ENCODE results near the gene OSBPL2.

The OSBPL2 gene

DNA sequence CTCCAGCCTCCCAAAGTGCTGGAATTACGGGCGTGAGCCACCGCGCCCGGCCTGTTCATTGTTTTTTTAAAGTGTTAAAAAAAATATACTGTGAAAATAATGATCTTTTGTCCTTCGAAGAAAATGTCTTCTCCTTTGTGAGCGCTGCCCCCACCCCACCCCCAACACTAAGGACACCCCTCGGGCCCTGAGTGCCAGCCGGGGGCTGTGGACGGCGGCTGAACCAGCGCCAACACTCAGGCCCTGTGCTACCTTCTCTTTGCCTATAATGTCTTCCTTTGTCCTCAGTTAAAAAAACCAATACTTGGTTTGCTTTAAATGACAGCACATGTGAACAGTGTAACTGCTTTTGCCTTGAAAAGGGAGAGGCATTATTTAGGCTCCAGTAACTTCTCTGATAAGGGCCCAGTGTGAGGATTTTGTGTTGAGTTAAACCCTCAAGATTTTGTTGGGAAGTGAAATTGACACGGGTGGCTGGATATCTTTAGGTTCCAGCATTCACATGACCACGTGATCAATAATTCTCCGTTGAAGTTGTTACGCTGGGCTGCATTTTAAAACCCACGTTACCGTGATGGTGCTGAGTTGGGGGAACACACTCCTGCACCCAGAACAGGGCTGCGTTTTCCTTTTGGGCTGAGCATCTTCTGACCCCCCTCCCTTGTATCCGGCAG, 54.9 kb downstream of the OSBPL2 start:
- Mint-ChIP-seq H3K9me3 (no peaks in the 10 kb centered on the region), H3K27me3 (no peaks in the 10 kb centered on the region), H3K27ac (no peak overlapping the region), H3K4me1 (no peaks in the 10 kb centered on the region), H3K4me3 (no peak overlapping the region), H3K36me3 (ENCODE audit: low read depth) (peaks cover 11% of the 10 kb centered on the region)
- DNase-seq (no peak), ATAC-seq (no peak)

DNA sequence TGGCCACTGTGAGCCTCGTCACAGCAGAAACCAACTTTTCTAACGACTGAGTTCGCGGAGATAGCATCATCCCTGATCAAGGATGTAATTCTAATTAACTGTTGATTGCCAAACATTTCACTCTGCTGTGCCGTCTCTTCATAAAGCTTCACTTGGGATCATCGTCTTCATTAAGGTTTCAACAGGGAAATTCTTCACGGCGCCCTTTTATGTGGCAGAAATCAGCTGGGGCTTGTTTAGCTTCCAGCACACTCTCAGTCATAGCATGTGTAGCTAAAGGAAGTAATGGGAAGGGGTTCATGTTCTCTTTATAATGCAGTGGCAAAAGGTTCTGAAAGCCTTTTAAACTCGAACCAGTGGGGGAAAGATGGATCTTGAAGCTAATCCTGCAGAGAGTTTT, 55.6 kb downstream of the OSBPL2 start:
- ATAC-seq: no peak

DNA sequence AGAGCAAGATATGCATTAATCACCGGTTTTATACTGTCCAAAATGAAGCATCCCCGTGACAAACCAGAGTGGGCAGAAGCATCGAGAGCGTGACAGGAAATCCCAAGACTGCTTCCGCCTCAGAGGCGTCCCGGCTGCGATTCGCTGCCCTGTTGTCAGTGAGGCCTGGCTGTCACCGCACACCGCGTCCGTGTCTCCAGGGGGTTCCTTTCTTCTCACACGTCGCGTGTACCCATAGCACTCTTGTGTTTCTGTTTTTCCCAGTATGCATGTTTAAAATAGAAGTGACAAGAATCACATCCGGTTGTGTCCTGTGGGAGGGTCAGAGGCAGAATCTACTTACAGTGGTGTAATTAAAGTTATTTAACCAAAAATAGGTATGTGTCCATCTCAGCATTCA, 56.2 kb downstream of the OSBPL2 start:
- Mint-ChIP-seq H3K27ac (no peak overlapping the region), H3K9me3 (no peaks in the 10 kb centered on the region), H3K36me3 (ENCODE audit: low read depth) (peaks cover 11% of the 10 kb centered on the region), H3K27me3 (no peaks in the 10 kb centered on the region), H3K4me1 (no peaks in the 10 kb centered on the region), H3K4me3 (no peak overlapping the region)
- no peak for ATAC-seq
- no peak for DNase-seq

More for the DNA sequence above, 55.6 kb downstream of the OSBPL2 start:
- Mint-ChIP-seq H3K36me3 (ENCODE audit: low read depth) (peaks cover 11% of the 10 kb centered on the region), H3K9me3 (no peaks in the 10 kb centered on the region), H3K4me1 (no peaks in the 10 kb centered on the region), H3K27ac (peak overlapping the region; percentile 52), H3K27me3 (no peaks in the 10 kb centered on the region), H3K4me3 (no peak overlapping the region)
- no peak for DNase-seq

DNA sequence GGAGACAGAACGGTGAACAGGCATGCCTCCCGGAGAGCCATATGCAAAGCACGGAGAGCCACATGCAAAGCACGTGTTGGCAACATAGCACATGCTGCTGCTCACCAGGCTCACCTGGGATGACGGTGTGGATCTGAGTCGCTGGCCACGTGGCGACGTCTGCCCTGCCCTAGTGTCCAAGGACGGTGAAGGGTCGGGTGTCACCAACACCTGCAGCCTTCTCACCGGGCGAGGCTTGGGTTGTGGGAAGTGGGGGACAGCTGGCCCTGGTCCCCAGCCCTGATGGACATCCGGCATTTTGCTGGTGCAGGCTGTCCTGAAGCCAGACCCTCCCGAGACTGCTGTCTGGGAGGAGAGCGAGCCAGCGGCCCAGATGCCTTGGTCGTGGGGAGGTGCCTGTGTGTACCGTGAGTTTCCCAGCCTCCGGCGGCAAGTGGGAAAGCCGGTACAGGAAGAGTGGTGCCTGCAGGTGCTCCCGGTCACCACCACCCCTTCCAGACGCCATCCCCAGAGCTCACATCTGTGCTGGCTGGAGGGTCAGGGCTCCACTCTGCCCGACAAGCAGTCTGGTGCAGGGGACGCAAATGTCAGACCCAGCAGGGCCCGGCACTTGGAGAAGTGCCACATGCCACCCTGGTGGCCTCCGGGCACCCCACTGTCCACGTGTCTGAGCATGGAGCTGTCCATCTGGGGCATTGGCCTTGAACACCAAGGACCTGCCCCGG, 58.6 kb downstream of the OSBPL2 start:
- Mint-ChIP-seq H3K27ac (no peak overlapping the region), H3K9me3 (no peaks in the 10 kb centered on the region)

DNA sequence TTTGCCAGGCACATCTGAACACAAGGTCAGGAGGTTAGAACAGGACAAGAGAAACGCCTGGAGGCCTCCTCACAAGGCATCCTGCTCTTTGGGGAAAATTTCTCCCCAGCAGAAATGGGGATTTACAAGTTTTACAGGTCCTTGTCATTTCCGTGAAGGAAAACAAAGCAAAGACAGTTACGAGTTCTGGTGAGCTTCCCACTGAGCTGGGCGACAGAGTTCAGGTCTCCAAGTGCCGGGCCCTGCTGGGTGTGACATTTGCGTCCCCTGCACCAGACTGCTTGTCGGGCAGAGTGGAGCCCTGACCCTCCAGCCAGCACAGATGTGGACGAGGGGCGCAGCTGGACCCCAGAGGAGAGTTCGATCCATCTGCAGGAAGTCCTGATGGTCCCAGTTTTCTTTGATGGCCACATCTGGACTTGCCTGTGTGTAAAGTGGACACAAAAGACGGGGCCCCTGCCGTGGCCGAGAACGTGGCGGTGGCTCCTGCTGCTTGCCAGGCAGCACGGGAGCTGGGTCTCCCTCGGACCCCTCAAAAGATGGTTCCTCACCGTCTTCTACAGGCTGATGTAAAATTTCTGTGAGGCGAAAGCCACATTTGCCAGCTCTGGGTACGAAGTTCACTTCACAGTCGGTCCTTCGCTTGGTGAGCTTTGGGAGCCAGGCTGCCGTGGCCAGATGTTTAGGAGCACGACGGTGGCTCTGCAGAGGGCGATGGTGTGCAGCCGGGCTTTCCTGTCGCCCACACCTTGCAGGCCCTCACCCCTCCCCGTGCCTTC, 59.3 kb downstream of the OSBPL2 start:
- Mint-ChIP-seq H3K9me3 (no peaks in the 10 kb centered on the region), H3K4me3 (no peak overlapping the region)

More for the DNA sequence above, 58.6 kb downstream of the OSBPL2 start:
- no peak overlapping the region for H3K4me3 Mint-ChIP-seq
- no peak for ATAC-seq
- no peaks in the 10 kb centered on the region for H3K27me3 Mint-ChIP-seq
- DNase-seq: no peak
- H3K4me1 Mint-ChIP-seq: peaks cover 5% of the 10 kb centered on the region
- H3K36me3 Mint-ChIP-seq (ENCODE audit: low read depth): peaks cover 8% of the 10 kb centered on the region

DNA sequence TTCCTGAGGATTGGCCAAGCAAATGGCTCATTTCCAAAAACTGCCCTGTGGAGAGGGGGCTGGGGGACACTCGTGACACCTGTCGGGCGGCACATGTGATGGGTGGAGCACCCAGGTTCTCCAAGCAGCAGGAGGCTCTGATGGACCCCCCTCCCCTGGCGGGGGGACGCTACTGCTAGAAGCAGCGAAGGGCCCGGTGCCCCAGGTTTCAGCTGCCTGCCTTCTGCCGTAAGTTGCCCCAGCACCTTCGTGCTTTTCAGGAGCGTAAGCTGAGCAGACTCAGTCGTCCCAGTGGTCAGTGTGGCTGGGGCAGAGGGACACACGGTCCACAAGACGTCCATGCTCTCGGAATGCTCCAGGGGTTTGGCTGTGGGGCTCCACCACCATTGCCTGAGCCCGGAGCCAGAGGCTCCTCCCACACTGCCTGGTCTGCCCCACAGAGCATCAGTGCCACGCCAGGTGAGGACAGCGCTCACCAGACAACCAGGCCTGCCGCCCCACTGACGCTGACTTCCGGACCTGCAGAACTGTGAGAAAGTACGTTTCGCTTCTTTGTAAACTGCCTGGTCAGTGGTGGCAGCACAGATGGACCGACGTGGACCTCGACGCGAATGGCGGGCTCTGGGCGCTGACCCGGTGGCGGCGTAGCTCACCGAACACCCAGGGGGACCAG, 60.4 kb downstream of the OSBPL2 start:
- Mint-ChIP-seq H3K27ac (no peak overlapping the region), H3K9me3 (no peaks in the 10 kb centered on the region), H3K4me1 (peaks cover 5% of the 10 kb centered on the region), H3K4me3 (no peak overlapping the region), H3K36me3 (ENCODE audit: low read depth) (peaks cover 11% of the 10 kb centered on the region), H3K27me3 (no peaks in the 10 kb centered on the region)
- ATAC-seq (no peak), DNase-seq (no peak)

More for the DNA sequence above, 59.3 kb downstream of the OSBPL2 start:
- Mint-ChIP-seq H3K27ac (no peak overlapping the region), H3K27me3 (no peaks in the 10 kb centered on the region), H3K4me1 (peaks cover 5% of the 10 kb centered on the region), H3K36me3 (ENCODE audit: low read depth) (peaks cover 7% of the 10 kb centered on the region)
- DNase-seq (no peak), ATAC-seq (no peak)

DNA sequence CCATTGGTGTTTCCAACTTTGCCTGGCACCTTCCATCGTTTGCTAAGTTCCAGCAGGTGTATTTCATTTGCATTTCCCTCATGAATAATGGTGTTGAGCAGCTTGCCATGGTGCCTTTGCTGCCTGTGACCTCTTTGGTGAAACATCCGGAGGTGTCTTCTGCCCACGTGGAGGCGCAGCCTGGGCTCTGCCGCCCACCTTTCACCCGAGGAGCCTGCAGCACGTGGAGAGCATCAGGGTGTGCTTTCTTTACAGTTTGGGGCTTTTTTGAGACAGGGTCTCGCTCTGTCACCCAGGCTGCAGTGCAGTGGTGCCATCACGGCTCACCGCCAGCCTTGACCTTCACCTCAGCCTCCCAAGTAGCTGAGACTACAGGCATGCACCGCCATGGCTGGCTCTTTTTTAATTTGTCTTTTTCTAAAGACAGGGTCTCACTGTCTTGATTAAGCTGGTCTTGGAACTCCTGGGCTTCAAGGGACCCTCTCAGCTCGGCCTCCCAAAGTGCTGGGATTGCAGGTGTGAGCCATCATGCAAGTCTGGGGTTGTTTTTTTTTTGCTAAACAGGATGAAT, 61.4 kb downstream of the OSBPL2 start:
- Mint-ChIP-seq H3K9me3 (no peaks in the 10 kb centered on the region), H3K4me1 (peaks cover 15% of the 10 kb centered on the region), H3K27me3 (no peaks in the 10 kb centered on the region), H3K27ac (no peak overlapping the region), H3K4me3 (no peak overlapping the region), H3K36me3 (ENCODE audit: low read depth) (peaks cover 15% of the 10 kb centered on the region)
- no peak for ATAC-seq
- no peak for DNase-seq

DNA sequence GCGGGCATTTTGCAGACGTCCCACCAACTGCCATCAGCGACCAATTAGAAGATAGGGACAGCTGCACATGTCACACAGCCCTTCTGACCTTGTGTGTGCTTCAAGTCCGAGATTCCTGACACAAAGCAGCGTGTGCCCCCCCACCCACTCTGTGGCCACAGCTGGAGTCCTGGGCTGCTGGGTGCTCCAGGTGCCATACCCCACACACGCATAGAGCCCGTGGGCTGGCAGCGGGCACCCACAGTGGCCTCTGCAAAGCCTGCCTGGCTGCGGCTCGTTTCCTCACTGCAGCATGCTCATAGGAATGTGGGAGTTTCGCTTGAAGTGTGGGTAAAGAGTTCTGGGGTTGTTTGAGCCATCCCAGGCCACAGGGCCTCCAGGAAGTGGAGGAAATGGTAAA, 62.0 kb downstream of the OSBPL2 start:
- peaks cover 17% of the 10 kb centered on the region for H3K36me3 Mint-ChIP-seq (ENCODE audit: low read depth)
- H3K27me3 Mint-ChIP-seq: no peaks in the 10 kb centered on the region
- no peak overlapping the region for H3K4me3 Mint-ChIP-seq
- H3K27ac Mint-ChIP-seq: no peak overlapping the region
- DNase-seq (no peak), ATAC-seq (no peak)
- no peaks in the 10 kb centered on the region for H3K9me3 Mint-ChIP-seq
- peaks cover 18% of the 10 kb centered on the region for H3K4me1 Mint-ChIP-seq

DNA sequence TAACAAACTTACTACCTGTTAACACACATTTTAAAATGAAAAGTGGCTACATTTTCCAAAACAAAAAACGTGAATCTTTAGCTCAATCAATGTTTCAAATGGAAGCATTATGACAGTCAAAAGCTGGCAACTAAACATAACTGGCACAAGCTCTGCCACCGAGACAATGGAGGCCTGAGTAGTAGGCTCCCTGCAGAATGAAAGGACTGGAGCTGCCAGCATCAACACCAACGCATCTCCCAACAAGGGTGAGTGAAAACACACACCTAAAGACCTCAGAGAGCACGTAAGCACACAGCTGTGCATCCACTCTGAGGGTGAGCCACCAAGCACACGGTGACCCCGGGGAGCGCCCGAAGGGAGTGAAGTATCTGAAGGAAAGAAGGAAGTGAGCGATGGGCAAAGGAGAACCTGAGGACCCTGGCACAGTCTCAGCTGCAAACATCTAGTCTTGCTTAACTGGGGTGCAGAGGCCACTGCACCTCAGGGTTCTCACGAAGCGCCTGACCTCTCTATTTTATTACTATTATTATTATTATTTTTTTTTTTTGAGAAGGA, 62.9 kb downstream of the OSBPL2 start:
- no peak for DNase-seq
- no peak for ATAC-seq
- Mint-ChIP-seq H3K36me3 (ENCODE audit: low read depth) (peaks cover 23% of the 10 kb centered on the region), H3K9me3 (no peaks in the 10 kb centered on the region), H3K27ac (no peak overlapping the region), H3K27me3 (no peaks in the 10 kb centered on the region), H3K4me1 (peaks cover 21% of the 10 kb centered on the region), H3K4me3 (peak overlapping the region; percentile 85)

DNA sequence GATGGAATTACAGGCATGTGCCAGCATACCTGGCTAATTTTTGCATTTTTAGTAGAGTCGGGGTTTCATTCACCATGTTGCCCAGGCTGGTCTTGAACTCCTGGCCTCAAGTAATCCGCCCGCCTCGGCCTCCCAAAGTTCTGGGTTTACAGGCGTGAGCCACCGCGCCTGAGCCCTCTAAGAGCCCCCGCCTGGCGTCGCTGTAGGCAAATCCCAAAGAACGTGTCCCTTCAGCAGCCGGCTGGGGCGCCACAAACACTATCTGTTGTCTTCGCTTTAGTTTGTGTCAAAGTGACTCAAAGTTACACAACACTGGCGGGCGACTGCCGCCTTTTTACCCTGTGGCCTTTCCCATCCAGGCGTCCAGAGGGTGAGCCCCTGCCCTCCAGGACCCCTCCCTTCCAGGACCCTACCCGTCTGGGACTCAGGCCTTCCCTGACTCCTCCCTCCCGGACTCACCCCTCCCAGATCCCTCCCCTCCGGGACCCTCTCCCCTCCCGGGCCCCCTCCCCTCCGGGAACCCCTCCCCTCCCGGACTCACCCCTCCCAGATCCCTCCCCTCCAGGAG, 63.5 kb downstream of the OSBPL2 start:
- Mint-ChIP-seq H3K27me3 (no peaks in the 10 kb centered on the region), H3K4me3 (peak overlapping the region; percentile 85), H3K27ac (peak overlapping the region; percentile 96), H3K36me3 (ENCODE audit: low read depth) (peaks cover 24% of the 10 kb centered on the region), H3K9me3 (no peaks in the 10 kb centered on the region), H3K4me1 (peaks cover 21% of the 10 kb centered on the region)
- ATAC-seq (peak; percentile 64), DNase-seq (peak; percentile 89)

DNA sequence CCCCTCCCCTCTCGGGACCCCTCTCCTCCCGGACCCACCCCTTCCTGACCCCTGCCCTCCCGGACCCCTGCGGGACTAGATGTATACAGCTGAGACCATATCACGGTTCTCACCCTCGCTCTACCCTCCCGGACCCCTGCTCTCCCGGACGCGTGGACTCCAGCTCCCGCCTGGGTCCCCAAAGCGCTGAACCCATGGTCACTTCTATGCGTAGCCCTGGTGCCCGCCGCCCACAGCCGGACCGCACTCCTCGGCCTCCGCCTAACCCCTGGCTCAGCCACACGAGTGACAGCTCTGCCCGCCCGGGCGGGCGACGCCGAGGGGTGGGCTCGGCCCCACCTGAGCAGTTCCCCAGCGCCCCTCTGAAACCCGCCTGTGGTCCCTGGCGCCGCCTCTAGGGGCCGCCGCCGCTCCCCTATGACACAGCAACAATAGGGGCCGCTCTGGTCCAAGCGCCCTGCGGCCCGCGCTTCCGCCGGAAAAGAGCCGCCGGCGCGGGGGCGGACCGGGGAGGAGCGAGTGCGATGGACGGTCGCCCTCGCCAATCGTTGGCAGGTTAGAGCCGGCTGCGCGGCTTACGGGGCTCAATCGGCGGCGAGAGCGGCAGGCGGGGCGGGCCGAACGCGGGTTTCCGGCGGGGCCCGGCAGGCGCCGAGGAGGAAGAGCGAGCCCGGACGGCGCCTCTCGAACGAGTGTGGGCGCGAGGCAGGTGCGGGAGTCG, 64.2 kb downstream of the OSBPL2 start, which contains the start of gene ADRM1:
Gene ADRM1 (plus strand): TSS at position 657 of the 721 bp plus-strand sequence. CDS start 572 bp downstream, outside the sequence.
- H3K27me3 Mint-ChIP-seq: no peaks in the 10 kb centered on the region
- peaks cover 24% of the 10 kb centered on the region for H3K36me3 Mint-ChIP-seq (ENCODE audit: low read depth)
- H3K27ac Mint-ChIP-seq: peak within 1 kb of the TSS; percentile 96
- DNase-seq (peak; percentile 97), ATAC-seq (peak; percentile 86)
- H3K4me1 Mint-ChIP-seq: peaks cover 21% of the 10 kb centered on the region
- peak within 1 kb of the TSS; percentile 93 for H3K4me3 Mint-ChIP-seq
- no peaks in the 10 kb centered on the region for H3K9me3 Mint-ChIP-seq

DNA sequence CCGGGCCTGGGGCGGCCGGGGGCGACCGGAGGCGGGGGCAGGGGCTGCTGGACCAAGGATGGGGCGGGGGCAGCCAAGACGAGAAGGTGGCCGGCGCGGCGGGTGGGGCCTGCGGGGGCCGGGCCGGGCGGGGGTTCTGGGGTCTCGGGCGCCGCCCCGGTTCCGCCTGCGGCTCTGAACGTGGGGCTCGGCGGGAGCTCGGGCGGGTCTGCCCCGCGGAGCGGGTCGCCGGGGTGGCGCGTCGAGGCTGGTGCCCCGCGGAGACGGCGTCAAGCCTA, 64.7 kb downstream of the OSBPL2 start:
- H3K4me1 Mint-ChIP-seq: peaks cover 21% of the 10 kb centered on the region
- no peak overlapping the region for H3K27ac Mint-ChIP-seq
- no peaks in the 10 kb centered on the region for H3K9me3 Mint-ChIP-seq
- H3K36me3 Mint-ChIP-seq (ENCODE audit: low read depth): peaks cover 26% of the 10 kb centered on the region
- H3K4me3 Mint-ChIP-seq: peak overlapping the region; percentile 85
- H3K27me3 Mint-ChIP-seq: no peaks in the 10 kb centered on the region
- ATAC-seq (no peak), DNase-seq (no peak)
